ENCODE results near the gene TBCD.

TBCD gene

GRCh38 chr17:82861393-82861775 is 109.5 kb downstream of the TBCD start:
- Histone ChIP-seq H3K36me3 (ENCODE audit: insufficient read depth, low read length) (no peaks in the 10 kb centered on the region), H3K79me2 (ENCODE audit: control insufficient read depth, insufficient read depth, low read length, unreplicated experiment) (no peaks in the 10 kb centered on the region), H3K4me1 (ENCODE audit: control insufficient read depth, insufficient read depth, low read length, unreplicated experiment) (peaks cover 24% of the 10 kb centered on the region), H3K27ac (ENCODE audit: low read depth, low read length) (no peak overlapping the region), H2AFZ (ENCODE audit: low read length, unreplicated experiment) (no peak overlapping the region), H3K27me3 (ENCODE audit: insufficient read depth, low read length) (no peaks in the 10 kb centered on the region), H3K4me3 (ENCODE audit: low read depth, low read length) (no peak overlapping the region)

DNA sequence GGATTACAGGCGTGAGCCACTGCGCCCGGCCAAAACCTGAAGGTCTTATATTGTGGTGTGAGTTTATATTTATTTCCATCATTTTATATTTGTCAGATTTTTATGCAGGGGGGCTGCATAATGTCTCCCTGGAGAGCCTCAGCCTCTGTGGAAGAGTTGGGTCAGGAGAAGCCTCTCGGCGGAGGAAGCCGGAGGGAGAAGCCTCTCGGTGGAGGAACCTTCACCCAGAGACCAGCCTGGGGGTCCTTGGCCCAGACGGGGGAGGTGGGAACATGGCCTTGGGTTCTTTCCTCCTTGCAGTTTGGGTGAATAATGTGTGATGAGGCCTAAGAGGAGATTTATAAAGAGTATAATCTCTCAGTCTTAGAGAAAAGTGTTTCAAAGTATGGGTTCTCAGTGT is 110.3 kb downstream of the TBCD start:
- H2AFZ ChIP-seq (ENCODE audit: low read length, unreplicated experiment): no peak overlapping the region
- H3K4me1 ChIP-seq (ENCODE audit: control insufficient read depth, insufficient read depth, low read length, unreplicated experiment): peaks cover 30% of the 10 kb centered on the region
- H3K27ac ChIP-seq (ENCODE audit: low read depth, low read length): no peak overlapping the region
- no peaks in the 10 kb centered on the region for H3K36me3 ChIP-seq (ENCODE audit: insufficient read depth, low read length)
- H3K27me3 ChIP-seq (ENCODE audit: insufficient read depth, low read length): no peaks in the 10 kb centered on the region
- H3K79me2 ChIP-seq (ENCODE audit: control insufficient read depth, insufficient read depth, low read length, unreplicated experiment): no peaks in the 10 kb centered on the region
- no peak overlapping the region for H3K4me3 ChIP-seq (ENCODE audit: low read depth, low read length)

DNA sequence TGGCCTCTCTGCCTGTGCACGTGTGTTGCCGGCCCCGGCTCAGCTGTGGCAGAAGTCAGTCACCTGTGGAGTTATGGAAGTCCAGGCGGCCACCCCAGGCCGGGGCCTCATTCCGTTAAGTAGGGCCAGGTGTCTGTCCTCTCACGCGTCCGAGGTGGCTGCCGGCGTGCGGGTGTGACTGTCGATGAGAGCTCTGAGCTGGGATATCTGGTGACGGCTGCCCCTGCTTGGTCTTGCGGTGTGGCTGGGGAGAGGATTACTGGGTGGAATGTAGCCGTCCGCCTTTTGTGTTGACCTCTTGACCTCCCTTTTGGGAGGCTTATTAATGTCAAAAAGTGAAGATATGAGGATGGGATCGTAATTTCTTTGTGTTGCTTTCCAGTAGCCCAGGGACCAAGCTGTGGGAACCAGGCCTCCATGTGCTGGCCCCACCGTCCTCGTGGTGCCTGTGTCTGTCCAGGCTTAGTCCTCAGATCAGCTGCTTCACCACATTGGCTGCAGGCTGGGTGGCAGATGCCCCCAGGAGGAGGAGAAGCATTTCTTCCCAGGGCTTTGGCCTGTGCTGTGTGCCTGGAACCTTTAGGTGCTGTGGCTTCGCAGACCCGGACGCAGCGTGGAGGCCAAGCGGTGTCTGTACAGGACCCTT is 111.0 kb downstream of the TBCD start:
- H3K79me2 ChIP-seq (ENCODE audit: control insufficient read depth, insufficient read depth, low read length, unreplicated experiment): no peaks in the 10 kb centered on the region
- H3K27ac ChIP-seq (ENCODE audit: low read depth, low read length): no peak overlapping the region
- no peaks in the 10 kb centered on the region for H3K36me3 ChIP-seq (ENCODE audit: insufficient read depth, low read length)
- no peak overlapping the region for H3K4me3 ChIP-seq (ENCODE audit: low read depth, low read length)
- no peak overlapping the region for H2AFZ ChIP-seq (ENCODE audit: low read length, unreplicated experiment)
- H3K27me3 ChIP-seq (ENCODE audit: insufficient read depth, low read length): no peaks in the 10 kb centered on the region
- H3K4me1 ChIP-seq (ENCODE audit: control insufficient read depth, insufficient read depth, low read length, unreplicated experiment): peaks cover 34% of the 10 kb centered on the region

DNA sequence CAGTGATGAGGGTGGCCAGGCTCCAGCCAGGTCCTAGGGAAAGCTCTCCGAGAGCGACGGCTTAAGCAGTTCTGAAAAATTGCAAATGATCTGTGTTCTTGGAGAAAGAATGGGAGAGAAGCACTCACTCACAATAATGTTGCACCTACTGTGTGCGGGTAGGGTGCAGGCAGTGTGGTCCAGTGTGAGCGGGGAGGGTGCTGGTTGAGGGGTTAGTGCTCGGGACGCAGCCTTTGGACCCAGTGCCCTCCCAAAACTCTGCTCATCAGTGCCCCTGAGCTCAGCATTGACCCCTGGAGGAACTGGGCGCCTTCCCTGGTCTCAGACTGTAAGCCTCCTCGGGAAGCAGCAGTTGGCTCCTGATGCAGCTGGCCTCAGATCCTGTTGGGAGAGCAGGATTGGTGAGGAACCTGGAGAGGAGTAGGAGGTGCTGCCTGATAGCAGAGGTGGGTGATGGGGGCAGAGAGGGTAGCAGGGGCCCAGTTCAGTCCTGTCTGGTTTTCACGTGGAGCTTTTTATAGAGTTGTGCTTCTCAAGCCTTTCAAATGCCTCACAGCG is 111.6 kb downstream of the TBCD start:
- H3K36me3 ChIP-seq (ENCODE audit: insufficient read depth, low read length): no peaks in the 10 kb centered on the region
- no peaks in the 10 kb centered on the region for H3K27me3 ChIP-seq (ENCODE audit: insufficient read depth, low read length)
- H3K4me1 ChIP-seq (ENCODE audit: control insufficient read depth, insufficient read depth, low read length, unreplicated experiment): peaks cover 34% of the 10 kb centered on the region
- no peak overlapping the region for H2AFZ ChIP-seq (ENCODE audit: low read length, unreplicated experiment)
- no peak overlapping the region for H3K4me3 ChIP-seq (ENCODE audit: low read depth, low read length)
- no peaks in the 10 kb centered on the region for H3K79me2 ChIP-seq (ENCODE audit: control insufficient read depth, insufficient read depth, low read length, unreplicated experiment)
- H3K27ac ChIP-seq (ENCODE audit: low read depth, low read length): no peak overlapping the region

- Histone ChIP-seq H3K27ac (ENCODE audit: low read depth, low read length) (no peak overlapping the region), H3K4me3 (ENCODE audit: low read depth, low read length) (no peak overlapping the region), H3K79me2 (ENCODE audit: control insufficient read depth, insufficient read depth, low read length, unreplicated experiment) (no peaks in the 10 kb centered on the region), H3K27me3 (ENCODE audit: insufficient read depth, low read length) (no peaks in the 10 kb centered on the region), H3K36me3 (ENCODE audit: insufficient read depth, low read length) (no peaks in the 10 kb centered on the region), H2AFZ (ENCODE audit: low read length, unreplicated experiment) (no peak overlapping the region), H3K4me1 (ENCODE audit: control insufficient read depth, insufficient read depth, low read length, unreplicated experiment) (peaks cover 34% of the 10 kb centered on the region)
Observed at GRCh38 chr17:82863941-82864712, 112.3 kb downstream of the TBCD start.

DNA sequence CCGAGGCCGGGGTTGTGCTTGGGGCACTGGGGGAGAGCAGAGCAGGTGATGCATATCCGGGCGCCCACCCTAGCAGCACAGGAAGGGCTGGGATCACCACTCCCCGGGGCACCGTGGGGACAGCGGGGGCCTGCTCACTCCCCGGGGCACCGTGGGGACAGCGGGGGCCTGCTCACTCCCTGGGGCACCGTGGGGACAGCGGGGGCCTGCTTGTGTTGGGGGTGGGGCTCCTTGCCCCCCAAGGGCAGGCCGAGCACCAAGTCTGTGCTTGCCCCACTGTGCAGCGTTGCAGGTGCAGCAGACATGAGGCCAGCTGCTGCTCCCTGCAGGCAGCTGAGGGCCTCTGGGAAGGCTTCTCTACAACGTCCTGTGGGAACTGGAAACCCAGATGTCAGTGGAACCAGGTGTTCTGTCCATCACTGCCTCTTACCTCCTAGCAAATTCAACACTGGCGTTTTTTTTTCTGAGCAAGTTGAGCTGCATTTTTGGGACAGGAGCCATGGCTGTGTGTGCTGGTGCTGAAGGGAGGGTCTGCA is 112.9 kb downstream of the TBCD start:
- Histone ChIP-seq H3K27me3 (ENCODE audit: insufficient read depth, low read length) (no peaks in the 10 kb centered on the region), H3K4me3 (ENCODE audit: low read depth, low read length) (no peak overlapping the region), H2AFZ (ENCODE audit: low read length, unreplicated experiment) (no peak overlapping the region), H3K79me2 (ENCODE audit: control insufficient read depth, insufficient read depth, low read length, unreplicated experiment) (no peaks in the 10 kb centered on the region), H3K36me3 (ENCODE audit: insufficient read depth, low read length) (no peaks in the 10 kb centered on the region), H3K4me1 (ENCODE audit: control insufficient read depth, insufficient read depth, low read length, unreplicated experiment) (peaks cover 30% of the 10 kb centered on the region), H3K27ac (ENCODE audit: low read depth, low read length) (no peak overlapping the region)

GRCh38 chr17:82865274-82865673 is 113.4 kb downstream of the TBCD start:
- Histone ChIP-seq H3K4me3 (ENCODE audit: low read depth, low read length) (no peak overlapping the region), H3K27ac (ENCODE audit: low read depth, low read length) (no peak overlapping the region), H3K79me2 (ENCODE audit: control insufficient read depth, insufficient read depth, low read length, unreplicated experiment) (no peaks in the 10 kb centered on the region), H3K27me3 (ENCODE audit: insufficient read depth, low read length) (no peaks in the 10 kb centered on the region), H3K36me3 (ENCODE audit: insufficient read depth, low read length) (peaks cover 2% of the 10 kb centered on the region; the same call in 1 of the 2 replicates), H2AFZ (ENCODE audit: low read length, unreplicated experiment) (no peak overlapping the region), H3K4me1 (ENCODE audit: control insufficient read depth, insufficient read depth, low read length, unreplicated experiment) (peaks cover 25% of the 10 kb centered on the region)

DNA sequence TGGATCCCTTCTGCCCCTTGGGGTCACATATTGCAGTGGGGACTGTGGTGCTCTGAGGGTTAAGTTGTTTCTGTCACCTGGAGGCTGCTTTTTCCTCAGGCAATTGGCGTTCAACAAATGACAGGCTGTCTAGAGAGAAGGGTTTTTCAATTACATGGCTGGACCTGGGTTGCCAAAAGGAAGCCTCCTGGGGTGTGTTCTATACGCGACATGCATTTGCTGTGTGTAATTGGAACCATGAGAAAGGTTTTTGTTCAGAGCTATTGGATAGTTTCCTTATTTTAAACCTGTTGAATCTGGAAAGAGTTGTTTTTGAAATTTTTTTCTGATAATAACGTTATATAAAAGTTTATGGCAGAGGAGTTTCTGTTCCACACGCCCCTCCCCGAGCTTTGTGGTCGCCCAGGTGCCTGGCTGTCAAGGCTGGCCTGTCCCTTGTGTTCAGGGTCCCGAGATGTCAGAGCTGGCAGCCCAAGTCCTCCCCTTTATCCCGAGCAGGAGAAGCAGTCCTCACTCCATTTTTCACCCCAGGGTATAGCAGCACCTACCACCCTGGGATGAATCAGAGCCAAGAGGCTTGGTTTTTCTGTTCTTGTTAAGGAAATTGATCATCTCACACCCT is 114.0 kb downstream of the TBCD start:
- Histone ChIP-seq H3K36me3 (ENCODE audit: insufficient read depth, low read length) (peaks cover 4% of the 10 kb centered on the region; the same call in 1 of the 2 replicates), H2AFZ (ENCODE audit: low read length, unreplicated experiment) (no peak overlapping the region), H3K27ac (ENCODE audit: low read depth, low read length) (no peak overlapping the region), H3K79me2 (ENCODE audit: control insufficient read depth, insufficient read depth, low read length, unreplicated experiment) (no peaks in the 10 kb centered on the region), H3K4me1 (ENCODE audit: control insufficient read depth, insufficient read depth, low read length, unreplicated experiment) (peaks cover 21% of the 10 kb centered on the region), H3K27me3 (ENCODE audit: insufficient read depth, low read length) (no peaks in the 10 kb centered on the region), H3K4me3 (ENCODE audit: low read depth, low read length) (no peak overlapping the region)

- Histone ChIP-seq H2AFZ (ENCODE audit: low read length, unreplicated experiment) (no peak overlapping the region), H3K36me3 (ENCODE audit: insufficient read depth, low read length) (peaks cover 8% of the 10 kb centered on the region; the same call in 1 of the 2 replicates), H3K4me1 (ENCODE audit: control insufficient read depth, insufficient read depth, low read length, unreplicated experiment) (peaks cover 21% of the 10 kb centered on the region), H3K79me2 (ENCODE audit: control insufficient read depth, insufficient read depth, low read length, unreplicated experiment) (no peaks in the 10 kb centered on the region), H3K27ac (ENCODE audit: low read depth, low read length) (no peak overlapping the region), H3K27me3 (ENCODE audit: insufficient read depth, low read length) (no peaks in the 10 kb centered on the region), H3K4me3 (ENCODE audit: low read depth, low read length) (no peak overlapping the region)
Observed at GRCh38 chr17:82866590-82867191, 114.8 kb downstream of the TBCD start.

DNA sequence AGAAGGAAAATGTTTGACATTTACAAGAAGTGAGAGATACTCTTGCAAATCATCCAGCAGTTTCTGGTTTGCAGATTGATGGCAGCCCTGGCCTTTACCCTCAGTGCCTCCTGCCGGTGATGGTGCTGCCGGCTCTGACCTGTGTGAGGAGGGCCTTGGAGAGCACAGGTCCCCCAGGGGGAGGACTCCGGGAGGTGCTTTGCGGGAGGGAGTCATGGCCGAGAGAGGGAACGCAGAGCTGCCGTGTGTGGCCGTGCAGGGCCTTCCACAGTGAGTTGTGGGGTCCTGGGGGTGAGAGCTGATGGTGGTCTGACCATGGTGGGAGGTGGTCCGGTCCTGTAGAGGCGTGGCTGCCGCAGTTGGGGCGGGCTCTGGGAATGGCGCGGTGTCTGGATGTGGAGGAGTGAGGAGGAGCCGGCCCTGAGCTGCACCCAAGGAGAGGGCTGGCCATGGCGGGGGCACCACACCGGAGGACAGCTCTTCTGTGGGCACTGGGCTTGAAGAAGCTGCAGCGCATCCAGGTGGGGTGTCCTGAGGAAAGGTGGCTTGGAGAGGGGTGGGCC is 116.0 kb downstream of the TBCD start:
- Histone ChIP-seq H3K79me2 (ENCODE audit: control insufficient read depth, insufficient read depth, low read length, unreplicated experiment) (no peaks in the 10 kb centered on the region), H3K36me3 (ENCODE audit: insufficient read depth, low read length) (peaks cover 8% of the 10 kb centered on the region; the same call in 1 of the 2 replicates), H3K4me3 (ENCODE audit: low read depth, low read length) (no peak overlapping the region), H3K27ac (ENCODE audit: low read depth, low read length) (no peak overlapping the region), H2AFZ (ENCODE audit: low read length, unreplicated experiment) (no peak overlapping the region), H3K27me3 (ENCODE audit: insufficient read depth, low read length) (no peaks in the 10 kb centered on the region), H3K4me1 (ENCODE audit: control insufficient read depth, insufficient read depth, low read length, unreplicated experiment) (peaks cover 21% of the 10 kb centered on the region)

All from ACC112 (cell line).